Tibial nerve (tissue), 3 donors: ENCODE measurements around the gene PREX1.

Experiments
- POLR2A ChIP-seq, 2 donors: fragments of 450-650 bp; IDR thresholded peaks; one replicate each; pipeline ENCODE4 v1.6.1; 2017; ENCODE audit warnings: antibody characterized with exemption in 2 of 2, mild to moderate bottlenecking in 2 of 2, moderate library complexity in 2 of 2
- TF ChIP-seq, protein P1 (sequence below), 5 experiments: fragments of 200-600 bp in 3 of 5; fragments of 450-650 bp in 2 of 5; sonication (generic) in 3 of 5; IDR thresholded peaks; one replicate each; pipeline ENCODE4 v1.5.1; 2016 to 2019; ENCODE audit warnings: antibody characterized with exemption in 5 of 5, mild to moderate bottlenecking in 3 of 5, moderate library complexity in 2 of 5

GRCh38 chr20:48782901-48783308 is 44.9 kb downstream of the PREX1 start:
- TF ChIP-seq, protein P1, sequence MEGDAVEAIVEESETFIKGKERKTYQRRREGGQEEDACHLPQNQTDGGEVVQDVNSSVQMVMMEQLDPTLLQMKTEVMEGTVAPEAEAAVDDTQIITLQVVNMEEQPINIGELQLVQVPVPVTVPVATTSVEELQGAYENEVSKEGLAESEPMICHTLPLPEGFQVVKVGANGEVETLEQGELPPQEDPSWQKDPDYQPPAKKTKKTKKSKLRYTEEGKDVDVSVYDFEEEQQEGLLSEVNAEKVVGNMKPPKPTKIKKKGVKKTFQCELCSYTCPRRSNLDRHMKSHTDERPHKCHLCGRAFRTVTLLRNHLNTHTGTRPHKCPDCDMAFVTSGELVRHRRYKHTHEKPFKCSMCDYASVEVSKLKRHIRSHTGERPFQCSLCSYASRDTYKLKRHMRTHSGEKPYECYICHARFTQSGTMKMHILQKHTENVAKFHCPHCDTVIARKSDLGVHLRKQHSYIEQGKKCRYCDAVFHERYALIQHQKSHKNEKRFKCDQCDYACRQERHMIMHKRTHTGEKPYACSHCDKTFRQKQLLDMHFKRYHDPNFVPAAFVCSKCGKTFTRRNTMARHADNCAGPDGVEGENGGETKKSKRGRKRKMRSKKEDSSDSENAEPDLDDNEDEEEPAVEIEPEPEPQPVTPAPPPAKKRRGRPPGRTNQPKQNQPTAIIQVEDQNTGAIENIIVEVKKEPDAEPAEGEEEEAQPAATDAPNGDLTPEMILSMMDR (IDR thresholded peaks at IDR 0.05) = no peak
- TF ChIP-seq POLR2A (IDR thresholded peaks at IDR 0.05) = no peak
